ENCODE data around the gene FIZ1. TPM values are rescaled to one million over a fixed set of nuclear protein-coding genes. Genes with fewer than 3 reads are reported as not detected.

FIZ1 gene
- total RNA-seq, 4 donors from 2014 or later: 4.8 to 11.7 (median 7.9) TPM

GRCh38 chr19:55619286-55619685, 20.0 kb upstream of the FIZ1 start:
- H3K36me3 ChIP-seq: peaks cover 4 to 69% (median 6%) of the 10 kb centered on the region in 3 donors
- H3K27ac ChIP-seq: no peak overlapping the region
- H3K27me3 ChIP-seq: no peaks in the 10 kb centered on the region
- no peak for DNase-seq (ENCODE audit: low spot score in 2 of 2)
- H3K9me3 ChIP-seq: no peaks in the 10 kb centered on the region
- H3K4me3 ChIP-seq: no peak overlapping the region
- peaks cover 0 to 11% (median 0%) of the 10 kb centered on the region in 4 donors for H3K4me1 ChIP-seq
- no peak for TF ChIP-seq POLR2A (IDR thresholded peaks at IDR 0.05)
- TF ChIP-seq, protein P1, sequence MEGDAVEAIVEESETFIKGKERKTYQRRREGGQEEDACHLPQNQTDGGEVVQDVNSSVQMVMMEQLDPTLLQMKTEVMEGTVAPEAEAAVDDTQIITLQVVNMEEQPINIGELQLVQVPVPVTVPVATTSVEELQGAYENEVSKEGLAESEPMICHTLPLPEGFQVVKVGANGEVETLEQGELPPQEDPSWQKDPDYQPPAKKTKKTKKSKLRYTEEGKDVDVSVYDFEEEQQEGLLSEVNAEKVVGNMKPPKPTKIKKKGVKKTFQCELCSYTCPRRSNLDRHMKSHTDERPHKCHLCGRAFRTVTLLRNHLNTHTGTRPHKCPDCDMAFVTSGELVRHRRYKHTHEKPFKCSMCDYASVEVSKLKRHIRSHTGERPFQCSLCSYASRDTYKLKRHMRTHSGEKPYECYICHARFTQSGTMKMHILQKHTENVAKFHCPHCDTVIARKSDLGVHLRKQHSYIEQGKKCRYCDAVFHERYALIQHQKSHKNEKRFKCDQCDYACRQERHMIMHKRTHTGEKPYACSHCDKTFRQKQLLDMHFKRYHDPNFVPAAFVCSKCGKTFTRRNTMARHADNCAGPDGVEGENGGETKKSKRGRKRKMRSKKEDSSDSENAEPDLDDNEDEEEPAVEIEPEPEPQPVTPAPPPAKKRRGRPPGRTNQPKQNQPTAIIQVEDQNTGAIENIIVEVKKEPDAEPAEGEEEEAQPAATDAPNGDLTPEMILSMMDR (IDR thresholded peaks at IDR 0.05): no peak
- 69 to 73% methylated on average over 3 of the region's 3 CpGs for WGBS, 2 donors

GRCh38 chr19:55618426-55618825, 19.1 kb upstream of the FIZ1 start:
- no peak overlapping the region for H3K4me3 ChIP-seq
- H3K27ac ChIP-seq: no peak overlapping the region
- peaks cover 4 to 78% (median 6%) of the 10 kb centered on the region in 3 donors for H3K36me3 ChIP-seq
- 81 to 89% methylated on average over 7 of the region's 7 CpGs for WGBS, 2 donors
- no peak for TF ChIP-seq EP300 (IDR thresholded peaks at IDR 0.05)
- TF ChIP-seq, protein P1 (IDR thresholded peaks at IDR 0.05): no peak
- TF ChIP-seq POLR2A (IDR thresholded peaks at IDR 0.05): no peak
- no peaks in the 10 kb centered on the region for H3K9me3 ChIP-seq
- peaks cover 0 to 4% (median 0%) of the 10 kb centered on the region in 4 donors for H3K4me1 ChIP-seq
- no peak for DNase-seq (ENCODE audit: low spot score in 2 of 2)
- H3K27me3 ChIP-seq: no peaks in the 10 kb centered on the region

GRCh38 chr19:55617426-55617825, 18.1 kb upstream of the FIZ1 start:
- WGBS, 2 donors: 81 to 87% methylated on average over 8 of the region's 8 CpGs
- Histone ChIP-seq H3K4me1 (peaks cover 0 to 2% (median 0%) of the 10 kb centered on the region in 4 donors), H3K4me3 (no peak overlapping the region), H3K27me3 (no peaks in the 10 kb centered on the region), H3K27ac (no peak overlapping the region), H3K36me3 (peaks cover 4 to 80% (median 6%) of the 10 kb centered on the region in 3 donors), H3K9me3 (no peaks in the 10 kb centered on the region)
- no peak for TF ChIP-seq POLR2A (IDR thresholded peaks at IDR 0.05)
- no peak for TF ChIP-seq EP300 (IDR thresholded peaks at IDR 0.05)
- TF ChIP-seq, protein P1 (IDR thresholded peaks at IDR 0.05): no peak
- DNase-seq (ENCODE audit: low spot score in 2 of 2): no peak

DNA sequence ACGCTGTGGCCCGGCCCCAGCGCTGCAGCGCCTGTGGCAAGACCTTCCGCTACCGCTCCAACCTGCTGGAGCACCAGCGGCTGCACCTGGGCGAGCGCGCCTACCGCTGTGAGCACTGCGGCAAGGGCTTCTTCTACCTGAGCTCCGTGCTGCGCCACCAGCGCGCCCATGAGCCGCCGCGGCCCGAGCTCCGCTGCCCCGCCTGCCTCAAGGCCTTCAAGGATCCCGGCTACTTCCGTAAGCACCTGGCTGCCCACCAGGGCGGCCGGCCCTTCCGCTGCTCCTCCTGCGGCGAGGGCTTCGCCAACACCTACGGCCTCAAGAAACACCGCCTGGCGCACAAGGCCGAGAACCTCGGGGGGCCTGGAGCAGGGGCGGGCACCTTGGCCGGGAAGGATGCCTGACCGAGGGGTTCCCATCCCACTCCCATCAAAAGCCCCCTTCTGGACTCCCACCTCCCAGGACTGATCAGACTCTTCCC, 17.1 kb upstream of the FIZ1 start:
- H3K4me3 ChIP-seq: no peak overlapping the region
- H3K27ac ChIP-seq: no peak overlapping the region
- H3K9me3 ChIP-seq: no peaks in the 10 kb centered on the region
- peaks cover 4 to 70% (median 6%) of the 10 kb centered on the region in 3 donors for H3K36me3 ChIP-seq
- TF ChIP-seq POLR2A (IDR thresholded peaks at IDR 0.05) (no peak), EP300 (IDR thresholded peaks at IDR 0.05) (no peak)
- TF ChIP-seq, protein P1 (IDR thresholded peaks at IDR 0.05): no peak
- H3K27me3 ChIP-seq: no peaks in the 10 kb centered on the region
- 96% methylated on average over 26 to 38 of the region's 38 CpGs for WGBS, 2 donors
- H3K4me1 ChIP-seq: peaks cover 0 to 11% (median 0%) of the 10 kb centered on the region in 4 donors
- no peak for DNase-seq (ENCODE audit: low spot score in 2 of 2)

DNA sequence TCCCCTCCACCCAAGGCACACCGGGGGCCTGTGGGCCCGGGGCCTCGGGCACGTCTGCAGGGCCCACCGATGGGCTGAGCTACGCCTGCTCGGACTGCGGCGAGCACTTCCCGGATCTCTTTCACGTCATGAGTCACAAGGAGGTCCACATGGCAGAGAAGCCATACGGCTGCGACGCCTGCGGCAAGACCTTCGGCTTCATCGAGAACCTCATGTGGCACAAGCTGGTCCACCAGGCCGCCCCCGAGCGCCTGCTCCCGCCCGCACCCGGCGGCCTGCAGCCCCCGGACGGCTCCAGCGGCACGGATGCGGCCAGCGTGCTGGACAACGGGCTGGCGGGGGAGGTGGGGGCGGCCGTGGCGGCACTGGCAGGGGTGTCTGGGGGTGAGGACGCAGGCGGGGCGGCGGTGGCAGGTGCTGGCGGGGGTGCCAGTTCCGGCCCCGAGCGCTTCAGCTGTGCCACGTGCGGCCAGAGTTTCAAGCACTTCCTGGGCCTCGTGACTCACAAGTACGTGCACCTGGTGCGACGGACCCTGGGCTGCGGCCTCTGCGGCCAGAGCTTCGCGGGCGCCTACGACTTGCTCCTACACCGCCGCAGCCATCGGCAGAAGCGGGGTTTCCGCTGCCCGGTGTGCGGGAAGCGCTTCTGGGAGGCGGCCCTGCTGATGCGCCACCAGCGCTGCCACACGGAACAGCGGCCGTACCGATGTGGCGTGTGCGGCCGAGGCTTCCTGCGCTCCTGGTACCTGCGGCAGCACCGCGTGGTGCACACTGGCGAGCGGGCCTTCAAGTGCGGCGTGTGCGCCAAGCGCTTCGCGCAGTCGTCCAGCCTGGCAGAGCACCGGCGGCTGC, 16.5 kb upstream of the FIZ1 start:
- peaks cover 0 to 18% (median 0%) of the 10 kb centered on the region in 4 donors for H3K4me1 ChIP-seq
- peaks cover 0 to 66% (median 6%) of the 10 kb centered on the region in 3 donors for H3K36me3 ChIP-seq
- no peak for TF ChIP-seq EP300 (IDR thresholded peaks at IDR 0.05)
- TF ChIP-seq, protein P1 (IDR thresholded peaks at IDR 0.05): no peak
- no peak for TF ChIP-seq POLR2A (IDR thresholded peaks at IDR 0.05)
- no peaks in the 10 kb centered on the region for H3K9me3 ChIP-seq
- no peak overlapping the region for H3K27ac ChIP-seq
- no peaks in the 10 kb centered on the region for H3K27me3 ChIP-seq
- WGBS, 2 donors: 96 to 97% methylated on average over 69 to 80 of the region's 88 CpGs
- no peak overlapping the region for H3K4me3 ChIP-seq
- DNase-seq (ENCODE audit: low spot score in 2 of 2): no peak
